HG03469 (cell line): Measurements from ENCODE around the gene SYNGAP1.
"Not testable (repeated sequence)": the region's sequence is repeated elsewhere in the genome, so short reads cannot be mapped to it uniquely, and the experiment has no call there.

Experiments
- ATAC-seq: cut with Tn5 transposase; IDR thresholded peaks from one replicate; pipeline ENCODE4 v1.9.1; 2021; ENCODE audit warnings: mild to moderate bottlenecking, moderate library complexity, moderate number of reproducible peaks; ENCODE audit not compliant: unreplicated experiment

Gene SYNGAP1

GRCh38 chr6:33466075-33466735, 46.3 kb downstream of the SYNGAP1 start:
- ATAC-seq = no peak

DNA sequence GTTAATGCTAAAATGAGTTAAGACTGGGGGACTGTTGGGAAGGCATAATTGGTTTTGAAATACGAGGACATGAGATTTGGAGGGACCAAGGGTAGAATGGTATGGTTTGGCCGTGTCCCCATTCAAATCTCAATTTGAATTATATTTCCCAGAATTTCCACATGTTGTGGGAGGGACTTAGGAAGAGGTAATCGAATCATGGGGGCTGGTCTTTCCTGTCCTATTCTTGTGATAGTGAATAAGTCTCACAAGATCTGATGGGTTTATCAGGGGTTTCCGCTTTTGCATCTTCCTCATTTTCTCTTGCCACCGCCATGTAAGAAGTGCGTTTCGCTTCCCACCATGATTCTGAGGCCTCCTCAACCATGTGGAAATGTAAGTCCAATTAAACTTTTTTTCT, 47.2 kb downstream of the SYNGAP1 start:
- no peak for ATAC-seq

- no peak for ATAC-seq
These were observed 49.8 kb downstream of the SYNGAP1 start for GRCh38 chr6:33469661-33470060.

GRCh38 chr6:33477864-33478263, 58.0 kb downstream of the SYNGAP1 start:
- ATAC-seq = no peak

- ATAC-seq = no peak
These were observed 61.3 kb downstream of the SYNGAP1 start for GRCh38 chr6:33481192-33481591.

- ATAC-seq = not testable (repeated sequence)
These were observed 62.8 kb downstream of the SYNGAP1 start for GRCh38 chr6:33482620-33483019.

DNA sequence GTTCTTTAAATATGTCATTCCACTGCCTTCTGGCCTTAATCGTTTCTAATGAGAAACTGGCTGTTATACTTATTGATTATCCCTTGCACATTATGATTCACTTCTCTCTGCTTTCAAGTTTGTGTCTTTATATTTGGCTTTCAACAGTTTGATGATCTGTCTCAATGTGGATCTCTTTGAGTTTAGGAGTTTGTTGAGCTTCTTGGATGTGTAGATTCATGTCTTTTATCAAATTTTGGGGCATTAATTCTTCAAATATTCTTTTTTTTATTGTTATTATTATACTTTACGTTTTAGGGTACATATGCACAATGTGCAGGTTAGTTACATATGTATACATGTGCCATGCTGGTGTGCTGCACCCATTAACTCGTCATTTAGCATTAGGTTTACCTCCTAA, 63.8 kb downstream of the SYNGAP1 start:
- ATAC-seq = no peak

DNA sequence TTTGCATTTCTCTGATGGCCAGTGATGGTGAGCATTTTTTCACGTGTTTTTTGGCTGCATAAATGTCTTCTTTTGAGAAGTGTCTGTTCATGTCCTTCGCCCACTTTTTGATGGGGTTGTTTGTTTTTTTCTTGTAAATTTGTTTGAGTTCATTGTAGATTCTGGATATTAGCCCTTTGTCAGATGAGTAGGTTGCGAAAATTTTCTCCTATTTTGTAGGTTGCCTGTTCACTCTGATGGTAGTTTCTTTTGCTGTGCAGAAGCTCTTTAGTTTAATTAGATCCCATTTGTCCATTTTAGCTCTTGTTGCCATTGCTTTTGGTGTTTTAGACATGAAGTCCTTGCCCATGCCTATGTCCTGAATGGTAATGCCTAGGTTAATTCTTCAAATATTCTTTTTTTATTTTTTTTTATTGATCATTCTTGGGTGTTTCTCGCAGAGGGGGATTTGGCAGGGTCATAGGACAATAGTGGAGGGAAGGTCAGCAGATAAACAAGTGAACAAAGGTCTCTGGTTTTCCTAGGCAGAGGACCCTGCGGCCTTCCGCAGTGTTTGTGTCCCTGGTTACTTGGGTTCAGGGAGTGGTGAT, 64.9 kb downstream of the SYNGAP1 start:
- ATAC-seq = not testable (repeated sequence)

DNA sequence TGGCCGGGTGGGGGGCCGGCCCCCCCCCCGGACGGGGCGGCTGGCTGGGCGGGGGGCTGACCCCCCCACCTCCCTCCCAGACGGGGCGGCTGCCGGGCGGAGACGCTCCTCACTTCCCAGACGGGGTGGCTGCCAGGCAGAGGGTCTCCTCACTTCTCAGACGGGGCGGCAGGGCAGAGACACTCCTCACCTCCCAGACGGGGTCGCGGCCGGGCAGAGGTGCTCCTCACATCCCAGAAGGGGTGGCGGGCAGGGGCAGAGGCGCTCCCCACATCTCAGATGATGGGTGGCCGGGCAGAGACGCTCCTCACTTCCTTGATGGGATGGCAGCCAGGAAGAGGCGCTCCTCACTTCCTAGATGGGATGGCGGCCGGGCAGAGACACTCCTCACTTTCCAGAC, 65.8 kb downstream of the SYNGAP1 start:
- not testable (repeated sequence) for ATAC-seq

DNA sequence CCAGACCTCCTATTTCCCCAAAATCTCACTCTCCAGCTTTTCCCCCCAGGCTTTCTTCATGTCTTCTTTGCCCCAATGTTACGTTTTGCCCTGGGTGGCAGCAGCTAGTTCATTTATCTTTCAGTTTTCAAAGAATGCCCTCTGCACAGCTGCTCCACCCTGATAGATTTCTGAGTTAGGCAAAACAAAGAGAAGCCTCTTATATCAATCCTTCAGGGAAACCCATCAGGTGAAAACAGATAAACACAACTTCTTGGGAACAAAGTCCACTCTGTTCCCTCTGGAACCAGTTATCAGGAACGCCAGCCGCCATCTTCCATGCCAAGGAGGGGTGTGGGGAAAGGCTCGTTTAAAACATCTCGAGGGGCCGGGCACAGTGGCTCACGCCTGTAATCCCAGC, 68.5 kb downstream of the SYNGAP1 start:
- no peak for ATAC-seq

DNA sequence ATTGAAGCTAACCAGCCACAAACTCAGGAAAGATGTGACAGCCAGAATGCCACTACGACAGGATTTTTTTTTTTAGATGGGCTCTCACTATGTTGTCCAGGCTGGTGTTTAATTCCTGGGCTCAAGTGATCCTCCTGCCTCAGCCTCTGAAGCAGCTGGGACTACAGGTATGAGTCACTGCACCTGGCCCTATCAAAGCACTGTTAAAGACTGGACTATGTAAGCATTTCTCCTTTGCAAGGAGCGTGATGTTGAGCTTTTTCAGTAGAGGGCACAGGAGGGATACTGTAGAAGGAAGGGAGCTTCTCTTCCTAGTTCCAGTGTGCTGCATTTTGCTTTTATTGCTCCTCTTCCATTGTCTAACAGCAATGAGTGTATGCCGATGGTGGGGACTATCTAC, 70.3 kb downstream of the SYNGAP1 start:
- no peak for ATAC-seq

- ATAC-seq = no peak
These were observed 70.8 kb downstream of the SYNGAP1 start for GRCh38 chr6:33490621-33491020.

DNA sequence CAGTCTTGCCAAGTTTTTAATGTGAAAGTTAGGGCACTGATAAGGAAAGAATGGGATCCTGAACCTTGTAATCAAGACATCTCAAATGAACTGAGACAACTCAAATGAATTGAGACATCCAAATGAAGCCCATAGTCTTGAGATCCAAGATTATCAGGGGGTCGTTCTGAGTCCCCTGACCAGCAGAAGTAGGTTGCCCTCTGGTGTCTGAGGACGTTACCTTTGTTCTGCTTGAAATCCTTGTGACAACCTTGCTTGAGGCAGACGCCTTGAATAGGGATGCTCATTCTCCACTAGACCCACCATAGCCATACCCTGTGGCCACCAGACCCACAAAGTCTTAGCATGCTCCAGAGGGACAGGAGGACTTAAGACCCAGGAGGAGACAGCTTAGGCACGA, 72.2 kb downstream of the SYNGAP1 start:
- ATAC-seq = no peak

DNA sequence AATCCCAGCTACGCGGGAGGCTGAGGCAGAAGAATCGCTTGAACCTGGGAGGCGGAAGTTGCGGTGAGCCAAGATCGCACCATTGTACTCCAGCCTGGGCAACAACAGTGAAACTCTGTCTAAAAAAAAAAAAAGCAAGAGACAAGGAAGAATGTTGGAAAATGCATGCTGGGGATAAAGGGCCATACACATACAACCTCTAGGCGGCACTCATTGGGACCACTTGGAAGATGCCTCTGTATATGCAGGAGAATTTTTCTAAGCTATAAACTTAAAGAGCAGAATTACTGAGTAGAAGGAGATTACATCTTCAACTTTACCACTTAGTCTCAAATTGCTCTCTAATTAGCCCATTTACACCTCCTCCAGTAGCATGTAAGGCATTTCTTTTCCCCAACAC, 77.3 kb downstream of the SYNGAP1 start:
- ATAC-seq = no peak

GRCh38 chr6:33502486-33502885, 82.6 kb downstream of the SYNGAP1 start:
- ATAC-seq = no peak

- no peak for ATAC-seq
These were observed 84.6 kb downstream of the SYNGAP1 start for GRCh38 chr6:33504486-33504885.
